GM21390 (cell line): ENCODE data around the gene TSKU.
"Not testable (repeated sequence)": the region's sequence is repeated elsewhere in the genome, so short reads cannot be mapped to it uniquely, and the experiment has no call there.

Experiments
- ATAC-seq: cut with Tn5 transposase; IDR thresholded peaks from one replicate; pipeline ENCODE4 v1.9.1; 2021; ENCODE audit not compliant: unreplicated experiment

Gene TSKU

DNA sequence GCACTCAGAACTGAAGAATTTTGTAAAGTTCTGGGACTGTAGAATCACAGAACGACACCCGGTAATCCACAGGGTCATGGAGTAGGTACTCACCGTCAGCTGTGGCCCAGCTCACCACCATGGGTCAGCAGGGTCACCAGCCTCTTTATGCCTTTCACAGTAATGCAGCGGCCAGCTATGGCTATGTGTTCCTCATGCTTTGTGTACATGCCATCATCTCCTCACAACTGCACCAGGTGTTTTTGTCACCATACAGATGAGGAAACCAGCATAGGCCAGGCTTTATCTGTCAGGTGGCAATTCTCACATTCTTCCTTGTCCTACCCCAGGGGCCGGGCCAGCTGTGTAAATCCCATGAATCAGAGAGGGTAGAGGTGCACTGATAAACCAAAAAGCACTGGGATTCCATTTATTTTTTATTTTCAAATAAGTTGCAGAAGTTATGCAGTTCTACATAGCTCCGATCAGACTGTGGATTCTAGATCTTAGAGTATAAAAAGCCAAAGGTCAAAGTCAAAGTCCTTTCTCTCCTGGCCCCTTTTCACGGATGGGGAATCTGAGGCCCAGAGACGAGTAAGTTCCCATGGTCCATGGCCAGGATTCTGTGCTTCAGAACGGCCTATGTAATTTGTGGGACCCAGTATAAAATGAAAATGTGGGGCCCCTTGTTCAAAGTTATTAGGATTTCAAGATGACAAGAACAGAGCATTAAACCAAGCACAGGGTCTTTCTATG is 17.5 kb downstream of the TSKU start:
- ATAC-seq, result no peak

GRCh38 chr11:76801225-76801624 is 18.1 kb downstream of the TSKU start:
- no peak for ATAC-seq

DNA sequence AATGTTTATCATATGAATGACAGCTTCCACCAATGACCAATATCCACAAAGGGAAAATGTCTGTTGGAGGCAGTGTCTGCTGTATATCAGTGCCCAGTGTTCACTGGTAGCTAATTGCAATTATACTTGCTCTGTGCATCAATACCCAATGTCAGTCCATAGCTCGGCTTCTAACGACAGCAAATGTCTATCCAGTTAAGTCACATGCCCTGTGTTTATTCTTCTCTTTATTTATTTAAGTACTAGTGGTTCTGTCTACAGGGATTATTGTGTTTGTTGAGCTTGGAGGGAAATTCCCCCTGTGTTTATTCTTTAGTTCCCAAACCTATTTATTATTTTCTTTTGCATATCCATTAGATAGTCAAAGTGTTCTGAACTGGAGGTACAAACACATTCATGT is 18.6 kb downstream of the TSKU start:
- no peak for ATAC-seq

- ATAC-seq, result no peak
These were observed 19.0 kb downstream of the TSKU start for GRCh38 chr11:76802151-76802550.

DNA sequence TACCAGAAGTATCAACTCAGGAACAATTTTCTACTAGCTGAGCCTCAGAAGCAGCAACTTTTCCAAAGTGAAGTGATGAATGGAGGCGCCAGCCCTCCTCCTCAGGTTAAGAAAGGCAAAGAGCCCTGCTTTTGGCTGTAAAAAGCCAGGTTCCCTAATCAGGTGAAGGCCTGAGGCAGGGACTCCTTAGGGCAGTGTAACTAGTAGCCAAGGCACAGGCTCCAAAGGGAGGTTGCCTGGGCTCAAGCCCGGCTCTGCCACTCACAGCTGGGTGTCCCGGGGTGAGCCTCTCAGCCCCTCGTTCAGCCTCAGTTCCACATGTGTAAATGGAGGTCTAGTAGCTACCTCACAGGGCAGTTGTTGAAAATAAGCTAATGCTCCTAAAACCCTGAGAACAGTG is 19.5 kb downstream of the TSKU start:
- no peak for ATAC-seq

DNA sequence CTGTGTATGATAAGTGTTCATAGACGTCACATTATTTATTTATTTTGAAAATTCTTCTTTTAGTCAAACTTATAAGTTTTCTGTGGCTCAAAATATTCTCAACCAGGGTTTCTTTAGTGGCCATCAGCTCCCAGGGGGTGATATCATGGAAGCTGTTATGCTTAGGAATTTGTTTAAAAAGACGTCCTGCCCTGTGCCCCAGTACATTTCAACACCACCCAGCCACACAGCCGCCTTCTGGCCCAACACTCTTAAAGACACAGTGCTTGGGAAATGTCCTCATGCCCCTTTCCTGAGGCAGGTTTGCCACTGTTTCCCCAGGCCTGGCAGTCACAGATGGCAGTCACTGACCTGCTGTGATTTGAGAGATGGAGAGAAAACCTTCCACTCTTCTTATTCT is 19.9 kb downstream of the TSKU start:
- ATAC-seq, result no peak

DNA sequence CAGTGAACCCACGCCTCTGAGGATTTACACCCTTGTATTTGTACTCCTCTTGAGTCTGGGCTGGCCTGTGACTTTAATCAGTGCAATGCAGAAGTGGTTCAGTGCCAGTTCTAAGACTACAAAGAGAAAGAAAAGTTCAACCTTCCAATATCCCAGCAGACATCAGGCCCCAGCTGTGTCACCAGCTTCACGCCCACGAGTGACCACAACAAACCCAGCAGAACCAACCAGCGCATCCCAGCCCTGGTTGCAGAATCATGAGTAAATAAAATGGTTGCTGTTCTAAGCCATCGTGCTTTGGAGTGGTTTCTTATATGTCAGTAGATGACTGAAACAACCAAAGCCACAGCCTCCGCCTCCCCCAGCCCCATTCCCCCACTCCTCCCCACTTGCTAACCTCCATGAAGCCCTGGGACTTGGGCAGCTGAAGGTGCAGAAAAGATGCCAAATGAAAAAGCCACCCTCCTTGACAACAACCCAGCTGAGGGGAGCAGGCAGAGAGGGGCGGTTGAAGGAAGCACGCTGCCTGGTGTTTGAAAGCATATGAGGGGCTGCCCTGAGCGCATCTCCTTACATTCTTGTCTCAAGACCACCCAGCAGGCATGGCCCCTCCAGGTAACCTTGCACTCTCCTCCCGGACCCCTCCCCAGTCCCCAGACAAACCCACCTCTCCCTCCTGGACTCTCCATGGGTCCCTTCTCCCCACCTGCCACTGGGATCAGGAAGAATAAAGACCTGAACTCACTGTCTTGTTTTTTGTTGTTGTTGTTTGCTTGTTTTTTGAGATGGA is 20.9 kb downstream of the TSKU start:
- ATAC-seq, result no peak

GRCh38 chr11:76805206-76805913 is 22.2 kb downstream of the TSKU start:
- ATAC-seq, result no peak

DNA sequence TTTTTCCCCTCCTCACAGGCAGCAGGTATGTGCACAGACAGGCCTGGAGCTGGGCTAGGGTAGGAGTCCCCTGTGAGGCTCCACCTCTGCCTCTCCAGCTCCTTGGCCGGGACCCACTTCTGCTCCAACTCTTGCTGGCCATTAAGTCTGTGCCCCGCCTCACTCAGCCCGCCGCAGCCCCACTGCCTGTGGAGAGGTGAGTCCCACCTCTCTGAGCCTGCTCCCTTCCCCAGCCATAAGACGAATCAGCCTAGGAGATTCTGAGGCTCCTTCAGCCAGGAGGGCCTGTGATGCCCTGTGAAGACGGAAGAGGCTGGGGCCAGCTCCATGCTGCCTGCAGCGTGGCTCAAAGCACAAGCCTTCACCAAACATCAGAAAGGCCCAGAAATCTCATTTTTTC is 23.0 kb downstream of the TSKU start:
- no peak for ATAC-seq

- no peak for ATAC-seq
These were observed 23.6 kb downstream of the TSKU start for GRCh38 chr11:76806608-76807205.

DNA sequence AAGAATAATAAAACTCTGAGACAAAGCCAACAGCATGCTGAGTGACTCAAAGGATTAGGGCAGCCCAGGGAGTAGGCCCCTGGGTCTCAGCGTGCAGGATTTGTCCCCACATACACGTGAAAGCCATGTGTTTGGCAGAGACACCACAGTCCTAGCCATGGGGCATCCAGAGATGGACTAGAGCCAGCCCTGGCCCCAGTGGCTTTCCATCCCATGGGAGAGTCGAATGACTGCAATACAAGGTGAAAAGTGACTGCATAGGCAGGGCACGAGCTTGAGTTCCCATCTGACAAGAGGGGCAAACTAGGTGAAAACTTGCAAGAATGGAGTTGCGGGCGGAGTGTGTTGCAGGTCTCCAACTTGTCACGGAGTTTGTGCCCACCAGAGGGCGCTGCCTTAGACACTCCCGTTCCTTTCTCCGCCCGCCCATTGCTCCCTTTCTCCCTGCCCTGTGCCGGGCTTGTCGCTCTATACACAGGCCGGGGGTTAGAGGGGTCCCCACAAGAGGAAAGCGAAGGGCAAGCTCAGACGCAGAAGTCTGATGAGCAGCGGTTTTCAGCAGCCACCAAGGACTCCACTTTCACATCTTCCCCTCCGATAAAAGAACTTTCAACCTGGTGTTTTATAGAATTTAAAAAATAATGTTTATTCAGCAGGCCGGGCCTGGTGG is 24.2 kb downstream of the TSKU start:
- ATAC-seq, result no peak

- no peak for ATAC-seq
These were observed 25.0 kb downstream of the TSKU start for GRCh38 chr11:76808171-76808570.

- no peak for ATAC-seq
These were observed 25.8 kb downstream of the TSKU start for GRCh38 chr11:76808996-76809395.

DNA sequence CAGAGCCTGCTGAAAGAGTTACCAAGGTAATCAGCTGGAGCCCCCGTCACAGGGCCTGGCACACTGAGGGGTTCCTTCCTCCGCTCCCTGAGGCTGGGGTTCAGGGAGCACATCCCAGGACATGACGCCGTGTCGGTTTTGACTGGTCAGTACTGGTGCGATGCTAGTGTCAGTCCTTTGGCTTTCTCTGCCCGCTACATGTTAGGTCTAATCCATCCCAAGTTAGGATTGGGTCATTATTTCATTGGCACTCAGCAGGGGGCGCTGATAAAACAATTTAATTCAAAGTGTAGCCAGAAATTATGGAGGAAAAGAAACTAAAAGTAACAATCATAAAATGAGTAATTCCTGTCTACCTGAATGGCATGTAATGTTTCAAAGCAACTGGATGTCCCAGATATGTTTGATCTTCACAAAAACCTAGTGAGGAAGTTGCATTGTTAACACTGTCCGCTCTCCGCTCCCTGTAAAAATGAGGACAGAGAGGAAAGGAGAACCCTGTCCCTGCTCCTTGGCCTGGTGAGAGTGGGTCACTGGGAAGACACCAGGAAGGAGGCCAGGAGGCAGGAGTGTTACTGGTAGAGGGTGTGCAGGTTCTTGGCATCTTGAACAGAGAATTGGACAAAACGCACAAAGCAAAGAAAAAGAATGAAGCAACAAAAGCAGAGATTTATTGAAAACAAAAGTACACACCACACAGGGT is 27.1 kb downstream of the TSKU start:
- ATAC-seq, result no peak

DNA sequence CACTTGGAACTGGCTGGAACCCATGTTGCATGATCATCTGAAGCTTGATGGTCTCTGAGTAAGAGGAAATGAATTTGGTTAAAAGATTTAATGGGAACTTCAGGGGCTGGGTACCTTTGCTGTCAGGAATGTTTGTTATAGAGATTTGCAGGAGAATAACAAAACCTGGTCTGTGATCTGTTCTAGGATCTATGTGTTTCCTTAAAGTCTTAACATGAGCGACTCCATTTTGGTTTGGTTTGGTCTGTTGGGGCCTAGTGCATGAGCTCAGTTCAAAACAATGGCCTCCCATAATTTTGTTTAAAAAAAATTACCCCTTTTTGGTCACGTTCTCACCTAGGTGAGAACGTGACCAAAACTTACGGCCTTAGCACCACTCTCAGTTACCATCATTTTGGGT is 28.1 kb downstream of the TSKU start:
- no peak for ATAC-seq

DNA sequence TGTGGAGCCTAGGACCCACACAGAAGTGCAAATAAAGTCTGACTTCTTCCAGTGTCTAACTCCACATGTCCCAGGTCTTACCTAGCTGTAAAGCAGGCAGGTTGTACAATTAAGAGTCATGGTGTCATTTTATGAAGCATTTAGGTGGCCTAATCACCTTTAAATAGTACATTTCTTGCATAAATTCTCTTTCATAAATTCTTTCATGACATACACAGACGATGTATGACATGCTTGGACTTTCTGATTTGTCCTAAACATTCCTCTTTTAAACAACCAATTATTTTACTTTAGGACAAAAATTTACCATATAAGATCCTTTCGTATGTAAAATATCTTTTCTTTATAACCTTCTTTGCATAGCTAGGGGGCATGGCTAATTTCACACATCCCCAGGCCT is 31.3 kb downstream of the TSKU start:
- no peak for ATAC-seq

- not testable (repeated sequence) for ATAC-seq
These were observed 32.5 kb downstream of the TSKU start for GRCh38 chr11:76815678-76816077.

DNA sequence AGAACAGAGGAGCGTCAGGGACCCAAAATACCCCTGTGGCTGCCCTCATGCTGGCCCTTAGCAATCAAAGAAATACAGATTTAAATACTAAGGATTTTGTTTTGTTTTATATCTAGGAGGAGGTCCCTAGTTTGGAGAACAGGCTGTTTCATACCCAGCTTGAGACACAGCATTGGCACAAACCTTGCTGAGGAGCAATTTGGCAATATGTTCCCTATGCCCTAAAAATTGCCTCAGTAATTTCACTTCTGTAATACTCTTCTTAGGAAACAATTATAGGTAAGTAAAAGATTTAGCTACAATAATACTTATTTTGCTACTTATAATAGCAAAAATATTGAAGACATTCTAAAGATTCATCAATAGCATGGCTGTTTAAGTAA is 37.0 kb downstream of the TSKU start:
- no peak for ATAC-seq

DNA sequence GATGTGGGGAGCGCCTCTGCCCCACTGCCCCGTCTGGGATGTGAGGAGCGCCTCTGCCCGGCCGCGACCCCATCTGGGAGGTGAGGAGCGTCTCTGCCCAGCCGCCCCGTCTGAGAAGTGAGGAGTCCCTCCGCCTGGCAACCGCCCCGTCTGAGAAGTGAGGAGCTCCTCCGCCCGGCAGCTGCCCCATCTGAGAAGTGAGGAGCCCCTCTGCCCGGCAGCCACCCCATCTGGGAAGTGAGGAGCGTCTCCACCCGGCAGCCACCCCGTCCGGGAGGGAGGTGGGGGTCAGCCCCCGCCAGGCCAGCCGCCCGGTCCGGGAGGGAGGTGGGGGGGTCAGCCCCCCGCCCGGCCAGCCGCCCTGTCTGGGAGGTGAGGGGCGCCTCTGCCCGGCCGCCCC is 38.2 kb downstream of the TSKU start:
- not testable (repeated sequence) for ATAC-seq

GRCh38 chr11:76822406-76822805 is 39.2 kb downstream of the TSKU start:
- ATAC-seq, result no peak
